AG04449 (cell line): ENCODE measurements around the gene ANKHD1.

Experiments
- CTCF ChIA-PET: fragments of 350-600 bp; formaldehyde crosslinking; extraction: SDS; loops from one replicate; lab custom pipeline; 2021; ENCODE audit warnings: antibody characterized with exemption; lab: Yijun Ruan, JAX
- POLR2A ChIA-PET: fragments of 400-600, 350-600 bp; formaldehyde crosslinking; extraction: SDS; loops from one replicate; lab custom pipeline; 2020; ENCODE audit warnings: antibody characterized with exemption, inconsistent platforms; lab: Yijun Ruan, JAX
- DNase-seq: peaks from one replicate; pipeline ENCODE4 v3.0.0-alpha.2; 2010; ENCODE audit warnings: low read depth, low spot score
- H3K4me3 ChIP-seq: 2 replicates; pipeline ENCODE4 v1.5.1; 2011; ENCODE audit warnings: low read depth, mild to moderate bottlenecking, control low read depth, low read length
- TF ChIP-seq, protein P1 (sequence below): IDR thresholded peaks from one replicate; pipeline ENCODE4 v1.5.1; 2011; ENCODE audit warnings: mild to moderate bottlenecking, moderate library complexity, low read length, control low read depth, inconsistent platforms; ENCODE audit not compliant: insufficient read depth; ENCODE audit errors: missing control alignments

Gene ANKHD1

DNA sequence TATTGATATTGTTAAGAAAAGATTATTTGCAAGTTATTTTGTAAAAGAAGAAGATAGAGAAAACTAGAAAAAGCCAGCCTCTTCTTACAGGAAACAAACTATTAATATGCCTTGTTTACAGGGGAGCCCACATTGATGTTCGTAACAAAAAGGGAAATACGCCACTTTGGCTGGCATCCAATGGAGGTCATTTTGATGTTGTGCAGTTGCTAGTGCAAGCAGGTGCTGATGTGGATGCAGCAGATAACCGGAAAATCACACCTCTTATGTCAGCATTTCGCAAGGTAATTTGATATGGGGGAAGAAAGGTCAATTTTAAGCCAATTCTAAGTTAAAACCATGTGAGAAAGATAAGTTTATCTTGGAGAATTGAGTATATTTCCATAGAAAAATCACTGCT lies 108.3 kb downstream of the ANKHD1 start:
- TF ChIP-seq, protein P1, sequence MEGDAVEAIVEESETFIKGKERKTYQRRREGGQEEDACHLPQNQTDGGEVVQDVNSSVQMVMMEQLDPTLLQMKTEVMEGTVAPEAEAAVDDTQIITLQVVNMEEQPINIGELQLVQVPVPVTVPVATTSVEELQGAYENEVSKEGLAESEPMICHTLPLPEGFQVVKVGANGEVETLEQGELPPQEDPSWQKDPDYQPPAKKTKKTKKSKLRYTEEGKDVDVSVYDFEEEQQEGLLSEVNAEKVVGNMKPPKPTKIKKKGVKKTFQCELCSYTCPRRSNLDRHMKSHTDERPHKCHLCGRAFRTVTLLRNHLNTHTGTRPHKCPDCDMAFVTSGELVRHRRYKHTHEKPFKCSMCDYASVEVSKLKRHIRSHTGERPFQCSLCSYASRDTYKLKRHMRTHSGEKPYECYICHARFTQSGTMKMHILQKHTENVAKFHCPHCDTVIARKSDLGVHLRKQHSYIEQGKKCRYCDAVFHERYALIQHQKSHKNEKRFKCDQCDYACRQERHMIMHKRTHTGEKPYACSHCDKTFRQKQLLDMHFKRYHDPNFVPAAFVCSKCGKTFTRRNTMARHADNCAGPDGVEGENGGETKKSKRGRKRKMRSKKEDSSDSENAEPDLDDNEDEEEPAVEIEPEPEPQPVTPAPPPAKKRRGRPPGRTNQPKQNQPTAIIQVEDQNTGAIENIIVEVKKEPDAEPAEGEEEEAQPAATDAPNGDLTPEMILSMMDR, result no peak
- DNase-seq, result no peak

DNA sequence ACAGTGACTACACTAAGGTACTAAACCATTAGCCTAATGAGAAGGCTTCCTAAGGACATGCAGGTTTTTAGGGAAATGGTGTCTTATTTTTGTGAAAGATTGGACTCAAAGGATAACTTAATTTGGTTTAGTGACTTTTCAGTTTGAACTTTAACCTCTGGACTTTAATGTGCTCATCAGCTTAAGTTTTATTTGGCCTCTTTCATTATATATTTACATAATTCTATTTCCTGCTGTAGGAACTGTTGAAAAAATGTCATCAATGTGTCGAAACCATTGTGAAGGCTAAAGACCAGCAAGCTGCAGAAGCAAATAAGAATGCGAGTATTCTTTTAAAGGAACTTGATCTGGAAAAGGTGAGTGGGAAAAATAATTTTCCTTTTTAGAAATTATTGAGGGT lies 111.5 kb downstream of the ANKHD1 start:
- TF ChIP-seq, protein P1, result no peak
- no peak overlapping the region for H3K4me3 ChIP-seq
- no peak for DNase-seq
- POLR2A ChIA-PET, result no interaction called here
- CTCF ChIA-PET, result no interaction called here

More for the DNA sequence above, 108.3 kb downstream of the ANKHD1 start:
- ChIA-PET CTCF (no interaction called here), POLR2A (no interaction called here)
- no peak overlapping the region for H3K4me3 ChIP-seq

DNA sequence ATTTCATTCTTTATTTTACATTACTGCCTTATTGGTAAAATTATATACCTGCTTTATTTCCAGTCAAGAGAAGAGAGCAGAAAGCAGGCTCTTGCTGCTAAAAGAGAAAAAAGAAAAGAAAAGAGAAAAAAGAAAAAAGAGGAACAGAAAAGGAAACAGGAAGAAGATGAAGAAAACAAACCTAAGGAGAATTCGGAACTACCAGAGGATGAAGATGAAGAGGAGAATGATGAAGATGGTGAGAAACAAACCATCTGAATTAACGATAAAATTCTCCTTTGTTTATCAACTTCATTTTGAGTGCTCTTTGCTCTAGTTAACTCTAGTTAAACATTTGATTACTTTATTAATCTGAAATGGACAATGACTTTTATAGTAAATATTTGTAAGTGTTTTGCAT lies 122.4 kb downstream of the ANKHD1 start:
- no peak overlapping the region for H3K4me3 ChIP-seq
- DNase-seq, result no peak
- ChIA-PET POLR2A (no interaction called here), CTCF (no interaction called here)
- TF ChIP-seq, protein P1, result no peak

DNA sequence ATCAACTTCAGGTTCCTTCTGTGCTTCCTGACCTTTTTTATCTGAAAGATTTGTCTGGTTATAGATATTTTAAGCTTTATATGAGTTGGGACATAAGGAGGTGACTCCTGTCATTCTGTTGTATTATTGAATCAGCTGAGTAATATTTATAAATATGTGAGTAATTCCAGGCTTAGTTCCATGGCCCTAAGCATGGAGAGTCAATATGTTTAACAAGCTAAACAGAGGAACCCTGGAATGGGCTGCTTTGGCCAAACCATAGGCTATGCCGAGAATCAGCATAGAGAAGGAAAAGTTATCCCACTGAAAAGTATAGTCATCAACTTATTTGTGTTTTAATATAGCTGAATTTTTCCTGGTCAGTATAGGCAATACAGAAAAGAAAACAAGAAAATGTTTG lies 138.6 kb downstream of the ANKHD1 start:
- ChIA-PET CTCF (interaction anchor here (0.9 kb wide), 1 partner anchor 11 kb away, joined by 3 read pairs; no protein-coding TSS in a partner anchor), POLR2A (no interaction called here)
- no peak overlapping the region for H3K4me3 ChIP-seq
- TF ChIP-seq, protein P1, result no peak
- DNase-seq, result no peak

DNA sequence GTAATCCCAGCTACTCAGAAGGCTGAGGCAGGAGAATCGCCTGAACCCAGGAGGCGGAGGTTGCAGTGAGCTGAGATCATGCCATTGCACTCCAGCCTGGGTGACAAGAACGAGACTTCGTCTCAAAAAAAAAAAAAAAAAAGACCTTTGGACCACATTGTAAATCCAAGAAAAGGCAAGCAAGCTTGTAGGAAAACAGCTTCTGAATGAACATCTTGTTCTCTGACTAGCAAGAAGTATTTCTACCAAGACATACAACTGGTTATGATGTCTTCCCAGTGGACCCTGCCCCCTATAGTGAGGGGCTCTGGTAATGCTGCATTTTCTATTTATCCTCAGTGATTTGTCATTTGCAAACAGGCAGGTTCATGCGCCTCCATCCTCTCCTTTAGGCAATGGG lies 141.3 kb downstream of the ANKHD1 start:
- ChIA-PET CTCF (interaction anchor here (0.6 kb wide), 1 partner anchor 35 kb away, joined by 3 read pairs; no protein-coding TSS in a partner anchor), POLR2A (interaction anchor here (0.6 kb wide), 1 partner anchor 14 kb away, joined by 3 read pairs; the partner anchor contains the start of gene SRA1)
- DNase-seq, result no peak
- H3K4me3 ChIP-seq, result no peak overlapping the region
- TF ChIP-seq, protein P1, result no peak

DNA sequence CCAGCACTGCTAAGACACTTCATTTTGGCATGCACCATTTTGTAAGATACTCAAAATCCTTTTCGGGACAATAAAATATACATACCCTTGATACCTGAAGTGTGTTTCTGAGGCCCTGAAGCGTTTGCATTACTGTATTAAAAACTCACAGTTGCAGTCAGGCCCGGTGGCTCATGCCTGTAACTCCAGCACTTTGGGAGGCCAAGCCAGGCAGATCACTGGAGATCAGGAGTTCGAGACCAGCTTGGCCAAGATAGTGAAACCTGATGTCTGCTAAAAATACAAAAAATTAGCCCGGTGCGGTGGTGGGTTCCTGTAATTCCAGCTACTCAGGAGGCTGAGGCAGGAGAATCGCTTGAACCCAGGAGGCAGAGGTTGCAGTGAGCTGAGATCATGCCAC lies 143.4 kb downstream of the ANKHD1 start:
- no peak for DNase-seq
- TF ChIP-seq, protein P1, result no peak
- ChIA-PET CTCF (interaction anchor here (1.2 to 1.6 kb wide), 2 partner anchors 15 to 182 kb away, joined by 3 read pairs; no protein-coding TSS in a partner anchor), POLR2A (no interaction called here)
- no peak overlapping the region for H3K4me3 ChIP-seq
